Nephron progenitor cell (in vitro differentiated cells): ENCODE data around the gene GFY.

Experiments
- DNase-seq: peaks from one replicate; pipeline ENCODE4 v3.0.0; 2021
- H3K27ac Mint-ChIP-seq: 2 replicates; pipeline ENCODE4 v1.8.0; 2021; ENCODE audit warnings: mild to moderate bottlenecking, moderate library complexity, mixed read lengths
- H3K27me3 Mint-ChIP-seq: 2 replicates; pipeline ENCODE4 v1.8.0; 2021; ENCODE audit warnings: mild to moderate bottlenecking, low read depth, mixed read lengths; ENCODE audit not compliant: poor library complexity
- H3K36me3 Mint-ChIP-seq: 2 replicates; pipeline ENCODE4 v1.8.0; 2021; ENCODE audit warnings: low read depth, mixed read lengths
- H3K4me1 Mint-ChIP-seq: 2 replicates; pipeline ENCODE4 v1.8.0; 2021; ENCODE audit warnings: mixed read lengths
- H3K4me3 Mint-ChIP-seq: 2 replicates; pipeline ENCODE4 v1.8.0; 2021; ENCODE audit warnings: mild to moderate bottlenecking, moderate library complexity, mixed read lengths
- H3K9me3 Mint-ChIP-seq: 2 replicates; pipeline ENCODE4 v1.8.0; 2021; ENCODE audit warnings: mild to moderate bottlenecking, moderate library complexity, mixed read lengths
- TF ChIP-seq, protein P1 (sequence below): fragments of 200-600 bp; sonication (generic); IDR thresholded peaks from 2 replicates; pipeline ENCODE4 v1.5.0; 2021; ENCODE audit warnings: antibody characterized with exemption

GFY gene

DNA sequence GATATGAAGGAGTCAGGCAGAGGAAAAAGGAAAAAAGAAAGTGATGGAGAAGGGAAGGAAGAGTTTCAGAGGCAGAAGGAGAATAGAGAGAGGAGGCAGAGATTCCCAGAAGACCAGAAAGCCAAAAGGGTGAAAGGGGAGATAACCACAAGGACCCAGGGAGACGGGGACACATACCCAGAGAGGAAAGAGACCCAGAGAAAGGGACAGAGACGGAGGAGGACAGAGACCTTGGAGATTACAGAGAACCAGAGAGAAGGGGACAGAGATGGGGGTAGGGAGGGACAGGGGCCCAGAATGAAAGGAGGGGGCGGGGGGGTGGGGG, 3.3 kb upstream of the GFY start:
- peaks cover 73% of the 10 kb centered on the region for H3K4me1 Mint-ChIP-seq
- TF ChIP-seq, protein P1, sequence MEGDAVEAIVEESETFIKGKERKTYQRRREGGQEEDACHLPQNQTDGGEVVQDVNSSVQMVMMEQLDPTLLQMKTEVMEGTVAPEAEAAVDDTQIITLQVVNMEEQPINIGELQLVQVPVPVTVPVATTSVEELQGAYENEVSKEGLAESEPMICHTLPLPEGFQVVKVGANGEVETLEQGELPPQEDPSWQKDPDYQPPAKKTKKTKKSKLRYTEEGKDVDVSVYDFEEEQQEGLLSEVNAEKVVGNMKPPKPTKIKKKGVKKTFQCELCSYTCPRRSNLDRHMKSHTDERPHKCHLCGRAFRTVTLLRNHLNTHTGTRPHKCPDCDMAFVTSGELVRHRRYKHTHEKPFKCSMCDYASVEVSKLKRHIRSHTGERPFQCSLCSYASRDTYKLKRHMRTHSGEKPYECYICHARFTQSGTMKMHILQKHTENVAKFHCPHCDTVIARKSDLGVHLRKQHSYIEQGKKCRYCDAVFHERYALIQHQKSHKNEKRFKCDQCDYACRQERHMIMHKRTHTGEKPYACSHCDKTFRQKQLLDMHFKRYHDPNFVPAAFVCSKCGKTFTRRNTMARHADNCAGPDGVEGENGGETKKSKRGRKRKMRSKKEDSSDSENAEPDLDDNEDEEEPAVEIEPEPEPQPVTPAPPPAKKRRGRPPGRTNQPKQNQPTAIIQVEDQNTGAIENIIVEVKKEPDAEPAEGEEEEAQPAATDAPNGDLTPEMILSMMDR = no peak
- H3K9me3 Mint-ChIP-seq = no peaks in the 10 kb centered on the region
- peak overlapping the region; percentile 72 for H3K4me3 Mint-ChIP-seq
- H3K27me3 Mint-ChIP-seq = peaks cover 93% of the 10 kb centered on the region
- no peak overlapping the region for H3K27ac Mint-ChIP-seq
- DNase-seq = no peak
- no peaks in the 10 kb centered on the region for H3K36me3 Mint-ChIP-seq

DNA sequence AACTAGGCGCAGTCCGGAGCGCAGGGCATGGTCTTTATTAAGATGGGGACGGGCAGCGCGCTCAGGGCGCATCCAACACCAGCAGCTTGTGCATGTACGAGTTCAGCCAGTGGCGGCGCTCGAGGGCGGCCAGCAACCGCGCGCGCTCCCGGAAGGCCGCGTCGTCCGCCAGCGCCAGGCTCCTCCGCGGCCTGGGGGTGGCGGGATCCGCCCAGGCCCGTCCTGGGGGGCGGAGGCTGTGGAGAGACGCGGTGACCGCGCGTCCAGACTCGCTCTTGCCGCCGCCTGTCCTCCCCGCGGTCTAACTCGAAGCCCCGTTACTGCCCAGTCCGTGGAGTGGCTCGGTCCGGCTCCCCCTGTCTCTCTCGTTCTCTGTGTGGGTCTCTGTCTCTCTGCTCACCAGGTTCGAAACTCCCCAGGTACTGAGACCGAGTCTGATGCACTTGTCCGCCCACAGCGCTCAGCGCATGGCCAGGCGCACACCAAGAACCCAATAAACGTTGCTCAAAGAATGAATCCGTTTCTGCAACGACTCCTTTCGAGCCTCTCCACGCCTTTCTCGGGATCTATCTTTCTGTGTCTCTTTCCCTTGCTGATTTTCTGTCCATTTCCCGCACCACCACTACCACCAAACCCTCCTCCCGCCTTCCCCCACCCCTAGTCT, 2.6 kb upstream of the GFY start:
- H3K27ac Mint-ChIP-seq = no peak overlapping the region
- DNase-seq = peak; percentile 84
- peak overlapping the region; percentile 76 for H3K4me3 Mint-ChIP-seq

DNA sequence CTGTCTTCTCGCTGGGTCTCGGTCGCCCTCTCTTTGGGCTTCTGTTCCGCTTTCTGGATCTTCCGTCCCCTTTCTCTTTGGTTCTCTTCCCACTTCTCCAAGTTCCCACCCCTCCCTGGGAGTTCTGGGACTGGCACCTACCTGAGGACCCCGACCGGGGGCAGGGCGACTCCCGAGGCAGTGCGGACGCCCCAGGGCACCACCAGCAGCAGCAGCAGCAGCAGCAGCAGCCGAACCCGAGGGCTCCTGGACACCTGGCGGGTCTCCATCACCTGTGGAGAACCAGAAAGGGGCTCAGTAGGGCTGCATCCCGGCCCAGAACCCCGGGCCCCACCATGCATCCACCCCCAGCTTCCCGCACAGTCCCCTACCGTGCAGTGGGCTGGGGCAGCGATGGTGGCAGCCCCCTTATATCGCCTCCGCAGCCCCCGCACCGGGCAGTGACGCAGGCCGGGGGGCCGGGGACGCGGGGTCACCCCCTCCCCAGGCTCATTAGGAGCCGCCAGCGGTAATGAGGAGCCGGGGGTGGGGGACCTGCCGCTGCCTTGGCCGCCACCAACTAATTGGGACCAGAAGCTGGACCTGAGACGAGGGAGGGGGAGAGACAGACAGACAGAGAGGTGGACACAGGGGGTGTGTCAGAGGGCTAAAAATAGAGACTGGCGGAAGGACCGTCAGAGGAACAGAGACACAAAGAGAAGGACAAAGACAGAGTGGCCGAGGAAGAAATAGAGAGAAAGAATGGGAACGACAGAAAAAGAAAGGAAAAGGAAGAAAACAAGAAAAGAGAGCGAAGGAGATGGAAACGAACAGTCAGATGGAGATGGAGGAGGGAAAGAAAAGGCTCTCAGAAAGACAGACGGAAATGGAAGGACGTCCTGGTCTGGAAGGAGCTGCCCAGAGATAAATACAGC, 1.9 kb upstream of the GFY start, which contains the start of gene PTH2:
Gene PTH2, minus strand, starts transcription at position 371 of the 914 bp plus-strand sequence. Its CDS starts 102 bp downstream, at position 269.
- TF ChIP-seq, protein P1 = no peak
- H3K27me3 Mint-ChIP-seq = peaks cover 98% of the 10 kb centered on the region
- H3K27ac Mint-ChIP-seq = no peak within 1 kb of the TSS
- peak within 1 kb of the TSS; percentile 76 for H3K4me3 Mint-ChIP-seq
- peaks cover 77% of the 10 kb centered on the region for H3K4me1 Mint-ChIP-seq
- no peak for DNase-seq
- H3K9me3 Mint-ChIP-seq = no peaks in the 10 kb centered on the region
- no peaks in the 10 kb centered on the region for H3K36me3 Mint-ChIP-seq

More for the DNA sequence above, 2.6 kb upstream of the GFY start:
- Mint-ChIP-seq H3K36me3 (no peaks in the 10 kb centered on the region), H3K27me3 (peaks cover 96% of the 10 kb centered on the region), H3K4me1 (peaks cover 72% of the 10 kb centered on the region), H3K9me3 (no peaks in the 10 kb centered on the region)
- TF ChIP-seq, protein P1 = peak; percentile 60

DNA sequence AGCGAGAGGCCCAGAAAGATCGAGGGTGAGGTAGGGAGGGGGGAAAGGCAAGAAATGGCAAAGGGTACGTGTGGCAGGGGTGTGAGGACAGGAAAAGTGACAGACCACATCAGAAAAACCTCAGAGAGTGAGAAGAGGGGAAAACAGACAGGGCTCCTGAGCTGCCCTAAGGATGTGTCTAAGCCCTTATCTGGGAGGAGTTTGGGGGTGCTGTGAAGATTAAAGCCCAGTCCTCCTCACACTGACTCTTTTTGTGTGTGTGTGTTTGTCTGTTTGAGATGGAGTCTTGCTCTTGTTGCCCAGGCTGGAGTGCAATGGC, 1.2 kb upstream of the GFY start:
- TF ChIP-seq, protein P1 = no peak
- no peak for DNase-seq
- Mint-ChIP-seq H3K4me1 (peaks cover 83% of the 10 kb centered on the region), H3K4me3 (peak overlapping the region; percentile 62), H3K9me3 (no peaks in the 10 kb centered on the region), H3K27ac (no peak overlapping the region), H3K36me3 (no peaks in the 10 kb centered on the region), H3K27me3 (peaks cover 99% of the 10 kb centered on the region)

DNA sequence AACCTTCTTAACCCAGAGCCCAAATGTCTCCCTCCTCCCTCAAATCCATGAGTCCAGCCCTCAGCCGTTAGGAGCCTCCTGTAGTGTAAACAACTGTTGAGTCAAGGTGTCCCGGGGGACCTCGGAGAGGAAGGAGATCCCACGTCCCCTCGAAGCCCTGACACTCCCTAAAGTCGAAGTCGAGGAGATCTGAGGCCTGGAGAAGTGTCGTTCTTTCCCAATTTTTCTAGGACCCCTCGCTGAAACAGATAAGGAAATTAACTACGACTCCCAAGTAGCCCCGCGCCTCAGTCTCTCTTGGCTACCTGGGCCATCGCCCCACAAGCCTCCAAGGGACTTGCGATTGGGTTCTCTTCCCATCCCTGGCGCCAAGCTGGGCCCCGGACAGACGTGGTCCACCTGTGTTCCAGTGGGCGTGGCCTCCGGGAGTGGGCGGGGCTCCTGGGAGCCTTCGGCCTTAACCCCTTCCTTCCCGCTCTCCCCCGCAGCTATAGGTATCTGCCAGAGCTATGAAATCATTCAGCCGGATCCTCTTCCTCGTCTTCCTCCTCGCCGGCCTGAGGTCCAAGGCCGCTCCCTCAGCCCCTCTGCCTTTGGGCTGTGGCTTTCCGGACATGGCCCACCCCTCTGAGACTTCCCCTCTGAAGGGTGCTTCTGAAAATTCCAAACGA, 869 bp downstream of the GFY start:
- peak; percentile 80 for DNase-seq
- peak overlapping the region; percentile 64 for H3K4me3 Mint-ChIP-seq
- peaks cover 4% of the 10 kb centered on the region for H3K9me3 Mint-ChIP-seq
- no peaks in the 10 kb centered on the region for H3K36me3 Mint-ChIP-seq
- H3K27me3 Mint-ChIP-seq = peaks cover 99% of the 10 kb centered on the region
- H3K27ac Mint-ChIP-seq = no peak overlapping the region
- TF ChIP-seq, protein P1 = no peak
- peaks cover 81% of the 10 kb centered on the region for H3K4me1 Mint-ChIP-seq
